GM12892 (cell line): Measurements from ENCODE around the gene TFEB.

ENCODE experiments used
- DNase-seq: peaks from one replicate; pipeline ENCODE4 v3.0.0; 2011; ENCODE audit not compliant: insufficient read length
- FAIRE-seq: peaks from 2 replicates; lab custom pipeline; 2011; peaks lifted over from hg19 to GRCh38; lab: Jason Lieb, UNC
- POLR2A ChIP-seq: IDR thresholded peaks from 2 replicates; pipeline ENCODE4 v1.6.1; 2011; ENCODE audit warnings: low read depth, low read length, control low read depth
- POLR2AphosphoS5 ChIP-seq: IDR thresholded peaks from 2 replicates; pipeline ENCODE4 v1.6.1; 2011; ENCODE audit warnings: low read depth, low read length, control low read depth
- TAF1 ChIP-seq: IDR thresholded peaks from 2 replicates; pipeline ENCODE4 v1.6.1; 2011; ENCODE audit warnings: low read depth, mild to moderate bottlenecking, control low read depth, low read length, borderline replicate concordance

Gene TFEB

DNA sequence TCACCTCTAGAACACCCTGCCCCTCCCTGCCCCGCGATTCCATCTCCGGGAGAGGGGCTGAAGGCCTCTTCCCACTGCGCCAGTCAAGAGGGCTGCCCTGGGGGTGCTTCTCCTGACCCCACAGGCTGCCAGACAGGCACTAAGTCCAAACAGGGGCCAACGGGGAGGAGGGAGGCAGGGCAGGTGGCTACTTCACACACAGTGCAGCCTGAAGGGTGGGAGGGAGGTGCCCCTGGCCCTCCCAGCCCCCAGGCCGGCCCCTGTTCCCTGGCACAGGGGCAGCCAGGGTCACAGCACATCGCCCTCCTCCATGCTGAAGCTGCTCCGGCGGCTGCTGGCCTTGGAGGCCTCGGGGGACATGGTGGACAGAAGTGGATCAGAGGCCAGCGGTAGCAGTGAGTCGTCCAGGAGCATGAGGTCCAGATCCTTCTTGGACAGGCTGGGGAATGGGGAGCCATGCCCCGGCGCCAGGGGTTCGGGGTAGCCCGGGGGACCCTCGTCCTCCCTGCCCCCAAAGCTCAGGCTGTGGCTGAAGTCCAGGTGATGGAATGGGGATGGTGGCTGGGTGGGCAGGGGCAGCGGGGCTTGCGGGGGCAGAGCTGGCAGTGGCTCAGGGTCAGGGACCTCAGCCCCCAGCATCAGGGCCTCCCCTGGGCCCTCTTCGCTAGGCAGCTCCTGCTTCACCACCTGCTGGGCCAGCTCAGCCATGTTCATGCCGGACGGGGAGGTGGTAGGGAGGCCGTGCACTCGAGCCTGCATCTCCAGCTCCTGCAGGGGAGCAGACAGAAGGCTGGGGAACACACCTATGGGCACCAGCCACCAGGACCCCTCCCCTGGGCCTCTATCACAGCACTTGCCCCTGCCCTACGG is 50.9 kb downstream of the TFEB start:
- DNase-seq, result no peak
- TF ChIP-seq TAF1 (no peak), POLR2AphosphoS5 (no peak), POLR2A (no peak)
- no peak for FAIRE-seq

GRCh38 chr6:41683523-41684310 is 51.7 kb downstream of the TFEB start:
- FAIRE-seq (peak; percentile 90), DNase-seq (peak; percentile 96)
- TF ChIP-seq POLR2A (peak; percentile 36; the same call in 1 of the 2 replicates), POLR2AphosphoS5 (peak; percentile 77; the same call in 1 of the 2 replicates), TAF1 (no peak)

DNA sequence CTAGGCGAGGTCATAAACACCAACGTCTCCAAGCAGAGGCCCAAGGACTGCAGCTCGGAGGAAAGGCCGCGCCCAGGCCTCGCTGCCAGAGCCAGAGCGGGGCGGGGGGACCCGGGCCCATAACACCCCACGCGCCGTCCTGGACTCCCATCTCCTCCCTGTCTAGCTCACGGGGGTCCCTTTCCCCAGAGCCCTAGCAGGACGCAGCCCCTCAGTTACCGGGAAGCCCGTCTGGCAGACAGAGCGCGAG is 52.2 kb downstream of the TFEB start:
- TF ChIP-seq TAF1 (no peak), POLR2A (no peak), POLR2AphosphoS5 (no peak)
- peak; percentile 24 for FAIRE-seq

GRCh38 chr6:41682497-41683272 is 52.7 kb downstream of the TFEB start:
- TF ChIP-seq TAF1, result no peak
- no peak for TF ChIP-seq POLR2AphosphoS5
- no peak for TF ChIP-seq POLR2A
- FAIRE-seq (peak; percentile 36), DNase-seq (no peak)

More for the DNA sequence above, 52.2 kb downstream of the TFEB start:
- DNase-seq, result no peak

DNA sequence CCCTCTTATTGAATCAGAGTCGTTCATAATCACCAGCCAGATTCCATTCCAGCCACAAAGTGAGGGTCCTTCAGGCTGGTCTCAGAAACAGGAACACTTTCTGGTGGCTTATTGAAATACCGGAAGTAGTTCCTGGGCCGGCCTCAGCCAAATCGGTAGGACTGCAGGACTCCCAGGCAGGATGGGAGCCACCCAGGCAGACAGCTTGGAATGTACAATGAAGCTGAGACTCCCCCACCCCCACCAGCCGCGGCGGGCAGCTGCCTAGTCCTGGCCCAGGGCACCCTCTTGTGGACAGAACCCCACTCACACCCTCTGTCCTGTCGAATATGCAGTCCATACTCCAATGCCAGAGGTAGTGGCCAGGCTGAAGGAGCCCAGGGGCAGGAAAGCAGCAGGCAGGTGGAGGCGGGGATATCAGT is 53.3 kb downstream of the TFEB start:
- FAIRE-seq, result peak; percentile 67
- peak; percentile 87 for DNase-seq
- TF ChIP-seq POLR2A (no peak), TAF1 (no peak), POLR2AphosphoS5 (no peak)

GRCh38 chr6:41680182-41680965 is 55.0 kb downstream of the TFEB start:
- FAIRE-seq (no peak), DNase-seq (no peak)
- no peak for TF ChIP-seq POLR2AphosphoS5
- TF ChIP-seq POLR2A, result no peak
- no peak for TF ChIP-seq TAF1

GRCh38 chr6:41679696-41680095 is 55.7 kb downstream of the TFEB start:
- DNase-seq (no peak), FAIRE-seq (no peak)
- TF ChIP-seq POLR2AphosphoS5 (no peak), TAF1 (no peak), POLR2A (no peak)

- FAIRE-seq, result no peak
- DNase-seq, result no peak
- TF ChIP-seq TAF1, result no peak
- no peak for TF ChIP-seq POLR2AphosphoS5
- TF ChIP-seq POLR2A, result no peak
Measured at GRCh38 chr6:41678511-41679084, 56.8 kb downstream of the TFEB start.

- TF ChIP-seq POLR2A, result no peak
- TF ChIP-seq POLR2AphosphoS5, result no peak
- no peak for TF ChIP-seq TAF1
- DNase-seq, result no peak
- no peak for FAIRE-seq
Measured at GRCh38 chr6:41677124-41677921, 58.1 kb downstream of the TFEB start.

DNA sequence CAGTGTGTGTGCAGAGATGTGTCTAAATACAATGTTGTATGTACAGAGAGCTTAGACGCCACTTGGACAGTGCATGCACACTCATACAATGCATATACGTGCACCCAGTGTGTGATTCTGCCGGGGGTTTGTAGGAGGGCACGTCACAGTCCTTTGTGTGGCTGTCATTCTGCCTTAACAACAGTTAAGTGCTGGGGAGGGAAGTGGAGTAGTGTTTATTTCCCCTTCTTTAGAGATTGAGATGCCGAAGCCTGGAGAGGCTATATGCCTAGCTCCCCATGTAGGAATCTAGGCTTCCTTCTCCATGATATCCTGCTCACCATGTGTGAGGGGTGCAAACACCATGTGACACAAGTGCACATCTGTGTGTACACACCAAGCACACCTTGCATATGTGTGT is 59.0 kb downstream of the TFEB start:
- FAIRE-seq (no peak), DNase-seq (no peak)
- TF ChIP-seq POLR2A (no peak), POLR2AphosphoS5 (no peak), TAF1 (no peak)

GRCh38 chr6:41675992-41676391 is 59.4 kb downstream of the TFEB start:
- TF ChIP-seq TAF1, result no peak
- no peak for TF ChIP-seq POLR2AphosphoS5
- no peak for TF ChIP-seq POLR2A
- FAIRE-seq (no peak), DNase-seq (no peak)
